GM12878 (cell line): Measurements from ENCODE around the gene C9orf50. TPM values are rescaled to one million over a fixed set of nuclear protein-coding genes. Genes with fewer than 3 reads are reported as not detected.

Experiments used
- ATAC-seq: fragments of 200-7000 bp; cut with Tn5 transposase; 3 replicates; pipeline ENCODE4 v1.9.1; 2020; ENCODE audit warnings: mild to moderate bottlenecking, moderate library complexity
- BruUV-seq: library from RNA; stranded (reverse); fragments of 400-500 nt; replicated peaks from 2 replicates; lab custom pipeline; 2021; lab: Mats Ljungman, UMichigan
- CTCF ChIA-PET: fragments of 300-600 bp; sonication (Branson Sonifier 250); formaldehyde crosslinking; extraction: SDS; loops from one replicate; lab custom pipeline; 2021; ENCODE audit warnings: inconsistent platforms; lab: Yijun Ruan, JAX
- POLR2A ChIA-PET: fragments of 350-600 bp; formaldehyde crosslinking; extraction: SDS; loops from one replicate; lab custom pipeline; 2021; ENCODE audit warnings: inconsistent platforms; lab: Charles Lee
- RAD21 ChIA-PET: fragments of 300-600 bp; sonication (Branson Sonifier 250); formaldehyde crosslinking; loops from one replicate; lab custom pipeline; 2023; ENCODE audit warnings: antibody characterized with exemption; ENCODE audit not compliant: unreplicated experiment; lab: Charles Lee
- SMC1A ChIA-PET: fragments of 300-600 bp; sonication (Branson Sonifier 250); formaldehyde crosslinking; loops from one replicate; lab custom pipeline; 2023; ENCODE audit not compliant: unreplicated experiment, uncharacterized antibody; lab: Charles Lee
- DNase-seq: peaks from one replicate; pipeline ENCODE4 v3.0.0-alpha.2; 2011; ENCODE audit warnings: low read depth, low spot score
- FAIRE-seq: peaks from 3 replicates; lab custom pipeline; 2011; peaks lifted over from hg19 to GRCh38; lab: Jason Lieb, UNC
- H2AFZ ChIP-seq: 2 replicates; pipeline ENCODE4 v1.6.0; 2011; ENCODE audit warnings: low read depth, low read length, control low read depth; ENCODE audit not compliant: control insufficient read depth
- H3K27ac ChIP-seq: 2 replicates; pipeline ENCODE4 v1.5.1; 2011; ENCODE audit warnings: control low read depth; ENCODE audit not compliant: control insufficient read depth, insufficient read depth
- H3K27me3 ChIP-seq, 2 experiments: replicated peaks in 1 of 2; 2 replicates each; pipeline versions ENCODE4 v1.6.0 to v1.6.1; 2011; ENCODE audit warnings: low read length in 1 of 2; ENCODE audit not compliant: control insufficient read depth in 2 of 2, insufficient read depth in 2 of 2
- H3K36me3 ChIP-seq, 2 experiments: 2 replicates each; pipeline ENCODE4 v1.5.1; 2011; ENCODE audit warnings: low read length in 1 of 2; ENCODE audit not compliant: control insufficient read depth in 2 of 2, insufficient read depth in 2 of 2
- H3K4me1 ChIP-seq: 2 replicates; pipeline ENCODE4 v1.6.1; 2011; ENCODE audit warnings: mild to moderate bottlenecking, low read length, moderate library complexity, mixed read lengths; ENCODE audit not compliant: control insufficient read depth, insufficient read depth
- H3K4me2 ChIP-seq: 2 replicates; pipeline ENCODE4 v1.6.0; 2011; ENCODE audit warnings: control low read depth; ENCODE audit not compliant: control insufficient read depth, insufficient read depth
- H3K4me3 ChIP-seq: fragments of 200-600 bp; sonication (generic); 2 replicates; pipeline ENCODE4 v1.5.1; 2016
- H3K79me2 ChIP-seq: 2 replicates; pipeline ENCODE4 v1.6.0; 2011; ENCODE audit warnings: low read length; ENCODE audit not compliant: control insufficient read depth, insufficient read depth
- H3K9ac ChIP-seq: 2 replicates; pipeline ENCODE4 v1.8.0; 2011; ENCODE audit warnings: low read length, control low read depth, mixed read lengths; ENCODE audit not compliant: control insufficient read depth, insufficient read depth
- H3K9me3 ChIP-seq: replicated peaks from 3 replicates; pipeline ENCODE4 v1.5.1; 2011; ENCODE audit warnings: mild to moderate bottlenecking, low read length; ENCODE audit not compliant: control insufficient read depth, insufficient read depth
- H4K20me1 ChIP-seq: 2 replicates; pipeline ENCODE4 v1.6.0; 2011; ENCODE audit not compliant: control insufficient read depth, insufficient read depth
- MEF2B ChIP-seq: fragments of 450-650 bp; IDR thresholded peaks from 2 replicates; pipeline ENCODE4 v1.6.1; 2018; ENCODE audit warnings: mild to moderate bottlenecking, moderate library complexity; ENCODE audit not compliant: partially characterized antibody, poor library complexity, severe bottlenecking
- WGBS: methylation state at CpG from one replicate; pipeline ENCODE4 v1.1.6; 2016; ENCODE audit warnings: low lambda C conversion rate; ENCODE audit not compliant: insufficient replicate concordance, insufficient coverage; ENCODE audit errors: missing lambda C conversion rate; 5-methylcytosine and 5-hydroxymethylcytosine counted together
- in situ Hi-C: fragments of 300-500 bp; cut with MboI; formaldehyde crosslinking; loops from 9 replicates; pipeline ENCODE4 v1.14.3; 2018; ENCODE audit warnings: mixed read lengths
- intact Hi-C: fragments of 100-400 bp; cut with micrococcal nuclease; formaldehyde crosslinking; loops from one replicate; pipeline ENCODE4 v1.14.2; 2022; ENCODE audit not compliant: unreplicated experiment
- polyA plus RNA-seq, 11 experiments: library from polyadenylated mRNA; depleted of rRNA in 4 of 11; unstranded in 6 of 11; stranded (reverse) in 5 of 11; fragments of >200 nt; fragmentation: Nextera tagmentation in 4 of 11; fragmentation: Illumina TruSeq in 1 of 11; extraction: Ambion mirVana in 4 of 11; extraction: Trizol in 1 of 11; gene quantifications; 1 replicate in 1 of 11; 2 replicates in 10 of 11; pipeline versions ENCODE4 v1.2.1 to v1.2.3, GENCODE V29; 2011 to 2016; ENCODE audit warnings: inconsistent platforms in 2 of 11, missing spikeins in 2 of 11, low read depth in 1 of 11
- total RNA-seq, 4 experiments: library from RNA; depleted of rRNA in 3 of 4; stranded (reverse); fragments of >200 nt in 3 of 4; fragmentation: Illumina TruSeq in 1 of 4; extraction: Trizol in 1 of 4; gene quantifications; 2 replicates each; pipeline versions ENCODE4 v1.2.1 to v1.2.3, GENCODE V29; 2013 to 2021
- TF ChIP-seq, protein P1 (sequence below): fragments of 450-650 bp; formaldehyde crosslinking; IDR thresholded peaks from 2 replicates; pipeline ENCODE4 v1.5.0; 2022; ENCODE audit warnings: mild to moderate bottlenecking, missing genetic modification characterization

Gene C9orf50
- total and polyA plus RNA-seq, 10 of the 15 experiments (the other 5 are each of a cell fraction or from before 2014, with no cell fraction given): not detected

GRCh38 chr9:129604766-129605163 lies 16.1 kb downstream of the C9orf50 start:
- Histone ChIP-seq H3K27me3 (no peaks in the 10 kb centered on the region), H3K27ac (no peak overlapping the region), H4K20me1 (no peaks in the 10 kb centered on the region), H2AFZ (no peak overlapping the region), H3K79me2 (no peaks in the 10 kb centered on the region), H3K9ac (no peak overlapping the region), H3K4me2 (no peak overlapping the region), H3K36me3 (no peaks in the 10 kb centered on the region), H3K9me3 (no peaks in the 10 kb centered on the region), H3K4me1 (peaks cover 11% of the 10 kb centered on the region), H3K4me3 (no peak overlapping the region)
- BruUV-seq: no TSS peak
- FAIRE-seq: no peak
- ChIA-PET POLR2A (interaction anchor here (0.8 to 1.5 kb wide), 3 partner anchors 25 to 479 kb away, joined by 3 to 4 read pairs (median 3); no protein-coding TSS in a partner anchor), CTCF (interaction anchor here (1.2 to 4.9 kb wide), 6 partner anchors 8 to 466 kb away, joined by 4 to 34 read pairs (median 9); partner anchors contain the start of gene IER5L), SMC1A (interaction anchor here (1.5 to 2.5 kb wide), 5 partner anchors 20 to 466 kb away, joined by 3 to 9 read pairs (median 5); no protein-coding TSS in a partner anchor), RAD21 (interaction anchor here (1.0 to 4.4 kb wide), 5 partner anchors 145 to 473 kb away, joined by 3 to 22 read pairs (median 4); no protein-coding TSS in a partner anchor)
- ATAC-seq: no peak
- no peak for DNase-seq
- 14% methylated on average over 8 of the region's 8 CpGs for WGBS
- in situ Hi-C loops (no loop called here), intact Hi-C loops (loop anchor here (10.0 kb wide), 1 partner anchor 120 kb away; no protein-coding TSS in a partner anchor)
- peak; percentile 33 for TF ChIP-seq MEF2B
- TF ChIP-seq, protein P1, sequence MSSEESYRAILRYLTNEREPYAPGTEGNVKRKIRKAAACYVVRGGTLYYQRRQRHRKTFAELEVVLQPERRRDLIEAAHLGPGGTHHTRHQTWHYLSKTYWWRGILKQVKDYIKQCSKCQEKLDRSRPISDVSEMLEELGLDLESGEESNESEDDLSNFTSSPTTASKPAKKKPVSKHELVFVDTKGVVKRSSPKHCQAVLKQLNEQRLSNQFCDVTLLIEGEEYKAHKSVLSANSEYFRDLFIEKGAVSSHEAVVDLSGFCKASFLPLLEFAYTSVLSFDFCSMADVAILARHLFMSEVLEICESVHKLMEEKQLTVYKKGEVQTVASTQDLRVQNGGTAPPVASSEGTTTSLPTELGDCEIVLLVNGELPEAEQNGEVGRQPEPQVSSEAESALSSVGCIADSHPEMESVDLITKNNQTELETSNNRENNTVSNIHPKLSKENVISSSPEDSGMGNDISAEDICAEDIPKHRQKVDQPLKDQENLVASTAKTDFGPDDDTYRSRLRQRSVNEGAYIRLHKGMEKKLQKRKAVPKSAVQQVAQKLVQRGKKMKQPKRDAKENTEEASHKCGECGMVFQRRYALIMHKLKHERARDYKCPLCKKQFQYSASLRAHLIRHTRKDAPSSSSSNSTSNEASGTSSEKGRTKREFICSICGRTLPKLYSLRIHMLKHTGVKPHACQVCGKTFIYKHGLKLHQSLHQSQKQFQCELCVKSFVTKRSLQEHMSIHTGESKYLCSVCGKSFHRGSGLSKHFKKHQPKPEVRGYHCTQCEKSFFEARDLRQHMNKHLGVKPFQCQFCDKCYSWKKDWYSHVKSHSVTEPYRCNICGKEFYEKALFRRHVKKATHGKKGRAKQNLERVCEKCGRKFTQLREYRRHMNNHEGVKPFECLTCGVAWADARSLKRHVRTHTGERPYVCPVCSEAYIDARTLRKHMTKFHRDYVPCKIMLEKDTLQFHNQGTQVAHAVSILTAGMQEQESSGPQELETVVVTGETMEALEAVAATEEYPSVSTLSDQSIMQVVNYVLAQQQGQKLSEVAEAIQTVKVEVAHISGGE (CRISPR knock-in tag): no peak
